ENCODE results near the gene ZNF710. TPM values are rescaled to one million over a fixed set of nuclear protein-coding genes. Genes with fewer than 3 reads are reported as not detected.
"Not testable (repeated sequence)": the region's sequence is repeated elsewhere in the genome, so short reads cannot be mapped to it uniquely, and the experiment has no call there.

ZNF710 gene, protein sequence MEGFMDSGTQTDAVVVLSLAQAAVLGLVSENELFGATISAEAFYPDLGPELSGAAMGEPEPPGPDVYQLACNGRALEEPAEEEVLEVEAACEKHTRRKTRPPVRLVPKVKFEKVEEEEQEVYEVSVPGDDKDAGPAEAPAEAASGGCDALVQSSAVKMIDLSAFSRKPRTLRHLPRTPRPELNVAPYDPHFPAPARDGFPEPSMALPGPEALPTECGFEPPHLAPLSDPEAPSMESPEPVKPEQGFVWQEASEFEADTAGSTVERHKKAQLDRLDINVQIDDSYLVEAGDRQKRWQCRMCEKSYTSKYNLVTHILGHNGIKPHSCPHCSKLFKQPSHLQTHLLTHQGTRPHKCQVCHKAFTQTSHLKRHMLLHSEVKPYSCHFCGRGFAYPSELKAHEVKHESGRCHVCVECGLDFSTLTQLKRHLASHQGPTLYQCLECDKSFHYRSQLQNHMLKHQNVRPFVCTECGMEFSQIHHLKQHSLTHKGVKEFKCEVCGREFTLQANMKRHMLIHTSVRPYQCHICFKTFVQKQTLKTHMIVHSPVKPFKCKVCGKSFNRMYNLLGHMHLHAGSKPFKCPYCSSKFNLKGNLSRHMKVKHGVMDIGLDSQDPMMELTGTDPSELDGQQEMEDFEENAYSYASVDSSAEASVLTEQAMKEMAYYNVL
- total RNA-seq (10 to 100 TPM in 4 of 5 experiments, 1 to 10 TPM in 1; 7.3 to 28.8 (median 21.8) TPM), polyA plus RNA-seq (1 to 10 TPM in 1 of 2 donors, under 1 TPM in 1; 0.77 to 2.7 TPM), total RNA-seq (14.1 reads per million, percentile 43 among the genes with 10 or more reads in this experiment)

DNA sequence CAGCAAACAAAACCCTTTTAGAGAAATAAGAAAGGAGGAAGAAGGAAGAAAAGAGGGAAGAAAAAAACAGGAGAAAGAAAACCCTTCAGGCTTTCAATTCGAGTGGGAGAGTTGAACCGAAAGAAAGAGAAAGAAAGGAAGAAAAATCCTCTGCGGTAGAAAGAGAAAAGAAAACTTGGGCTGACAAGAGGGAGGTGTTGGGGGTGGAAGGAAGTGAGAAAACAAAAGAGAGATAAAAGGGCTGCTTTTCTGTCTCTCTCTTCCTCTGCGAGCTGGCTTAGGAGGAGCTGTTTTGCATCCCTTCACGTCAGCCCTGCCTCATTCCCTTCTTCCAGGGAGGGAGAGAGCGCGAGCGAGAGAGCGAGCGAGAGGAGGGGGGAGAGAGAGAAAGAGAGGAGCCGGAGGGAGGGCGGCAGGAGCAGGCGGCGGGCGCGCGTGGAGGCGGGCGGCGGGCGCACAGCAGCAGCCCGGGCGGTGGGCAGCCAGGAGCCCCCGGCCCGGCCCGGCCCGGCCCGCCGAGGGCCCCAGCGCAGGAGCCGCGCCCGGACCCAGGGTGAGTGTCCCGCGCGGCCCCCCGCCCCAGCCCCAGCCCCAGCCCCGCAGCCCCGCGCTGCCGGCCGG lies at the start of gene ZNF710:
Gene ZNF710 (plus strand): TSS at position 263 of the 621 bp plus-strand sequence. CDS start 65,814 bp downstream, outside the sequence.
- peaks cover 0 to 3% (median 0%) of the 10 kb centered on the region in 5 donors for H3K36me3 Mint-ChIP-seq
- Histone ChIP-seq H3K4me1 (ENCODE audit: control insufficient read depth in 2 of 2, insufficient read depth in 2 of 2, low read length in 2 of 2) (peaks cover 5 to 6% of the 10 kb centered on the region in 2 donors), H3K27me3 (ENCODE audit: control insufficient read depth in 2 of 2, insufficient read depth in 2 of 2, low read length in 2 of 2) (no peaks in the 10 kb centered on the region), H3K4me3 (ENCODE audit: low read length) (peak within 1 kb of the TSS; percentile 86), H3K9me3 (ENCODE audit: control insufficient read depth in 2 of 3, low read length in 3 of 3) (no peaks in the 10 kb centered on the region), H3K27ac (ENCODE audit: low read depth, low read length) (peak within 1 kb of the TSS; percentile 61), H3K36me3 (ENCODE audit: control insufficient read depth in 2 of 3, insufficient read depth in 3 of 3, low read length in 3 of 3) (no peaks in the 10 kb centered on the region)
- H3K4me1 Mint-ChIP-seq = peaks cover 34 to 51% (median 42%) of the 10 kb centered on the region in 7 donors
- CTCF ChIA-PET = interaction anchor here (0.6 to 0.8 kb wide), 2 partner anchors 70 to 343 kb away, joined by 3 read pairs; no protein-coding TSS in a partner anchor
- H3K4me3 Mint-ChIP-seq = peak within 1 kb of the TSS; percentile 89 to 98 (median 98)
- H3K27ac Mint-ChIP-seq = peak within 1 kb of the TSS; percentile 89 to 100 (median 95)
- ATAC-seq (peak; percentile 23), DNase-seq (peak in 8 of 9 donors; percentile 41 to 57 (median 48))
- H3K27me3 Mint-ChIP-seq = peaks cover 0 to 11% (median 0%) of the 10 kb centered on the region in 5 donors
- peaks cover 0 to 5% (median 0%) of the 10 kb centered on the region in 11 donors for H3K9me3 Mint-ChIP-seq
- POLR2A ChIA-PET = interaction anchor here (0.5 to 2.1 kb wide), 4 partner anchors 16 to 69 kb away, joined by 4 to 7 read pairs (median 6); no protein-coding TSS in a partner anchor
- intact Hi-C loops (cut with micrococcal nuclease) = loop anchor here (1.0 to 5.0 kb wide), 10 partner anchors 12 to 107 kb away; no protein-coding TSS in a partner anchor

DNA sequence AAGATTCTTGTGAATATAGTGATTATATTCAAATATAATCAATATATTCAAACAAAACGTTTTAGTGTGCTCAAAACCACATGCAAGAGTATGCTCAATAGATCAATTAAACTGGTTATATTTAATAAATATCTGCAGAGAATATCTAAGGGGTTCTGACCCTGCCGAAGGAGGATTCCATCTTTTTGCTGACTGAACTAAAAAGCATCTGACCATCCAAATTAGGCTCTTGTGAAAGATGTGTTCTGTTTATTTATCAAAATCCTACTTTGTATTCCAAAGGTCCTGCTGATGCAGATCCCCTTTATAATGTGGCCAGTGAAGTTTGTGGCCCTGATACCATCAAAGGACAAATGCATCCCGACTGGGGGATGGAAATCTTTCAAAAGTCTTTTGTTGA lies 46.6 kb upstream of the ZNF710 start:
- Mint-ChIP-seq H3K27me3 (peaks cover 0 to 15% (median 0%) of the 10 kb centered on the region in 5 donors), H3K27ac (no peak overlapping the region), H3K4me1 (peaks cover 0 to 3% (median 0%) of the 10 kb centered on the region in 7 donors), H3K9me3 (peaks cover 0 to 11% (median 3%) of the 10 kb centered on the region in 11 donors), H3K4me3 (no peak overlapping the region), H3K36me3 (peaks cover 0 to 5% (median 0%) of the 10 kb centered on the region in 5 donors)
- Histone ChIP-seq H3K4me1 (ENCODE audit: control insufficient read depth in 2 of 2, insufficient read depth in 2 of 2, low read length in 2 of 2) (no peaks in the 10 kb centered on the region), H3K9me3 (ENCODE audit: control insufficient read depth in 2 of 3, low read length in 3 of 3) (no peaks in the 10 kb centered on the region), H3K27me3 (ENCODE audit: control insufficient read depth in 2 of 2, insufficient read depth in 2 of 2, low read length in 2 of 2) (no peaks in the 10 kb centered on the region), H3K4me3 (ENCODE audit: low read length) (no peak overlapping the region), H3K36me3 (ENCODE audit: control insufficient read depth in 2 of 3, insufficient read depth in 3 of 3, low read length in 3 of 3) (no peaks in the 10 kb centered on the region), H3K27ac (ENCODE audit: low read depth, low read length) (no peak overlapping the region)
- intact Hi-C loops (cut with micrococcal nuclease) = no loop called here
- CTCF ChIA-PET = no interaction called here
- POLR2A ChIA-PET = no interaction called here
- ATAC-seq (no peak), DNase-seq (no peak)

DNA sequence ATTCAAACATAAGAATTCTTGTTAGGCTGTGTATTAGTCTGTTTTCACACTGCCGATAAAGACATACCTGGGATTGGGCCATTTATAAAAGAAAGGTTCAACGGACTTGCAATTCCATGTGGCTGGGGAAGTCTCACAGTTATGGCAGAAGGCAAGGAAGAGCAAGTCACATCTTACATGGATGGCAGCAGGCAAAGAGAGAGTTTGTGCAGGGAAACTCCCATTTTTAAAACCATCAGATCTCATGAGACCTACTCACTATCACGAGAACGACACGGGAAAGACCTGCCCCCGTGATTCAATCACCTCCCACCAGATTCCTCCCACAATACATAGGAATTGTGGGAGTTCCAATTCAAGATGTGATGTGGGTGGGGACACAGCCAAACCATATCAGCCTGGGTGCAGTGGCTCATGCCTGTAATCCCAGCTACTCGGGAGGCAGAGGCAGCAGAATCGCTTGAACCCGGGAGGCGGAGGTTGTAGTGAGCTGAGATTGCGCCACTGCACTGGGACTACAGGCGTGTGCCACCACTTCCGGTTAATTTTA lies 45.6 kb upstream of the ZNF710 start:
- Mint-ChIP-seq H3K27me3 (peaks cover 0 to 15% (median 0%) of the 10 kb centered on the region in 5 donors), H3K9me3 (peaks cover 0 to 11% (median 3%) of the 10 kb centered on the region in 11 donors)
- POLR2A ChIA-PET; H3K36me3 ChIP-seq (ENCODE audit: control insufficient read depth in 2 of 3, insufficient read depth in 3 of 3, low read length in 3 of 3); H3K4me1 Mint-ChIP-seq; H3K27ac Mint-ChIP-seq; H3K27me3 ChIP-seq (ENCODE audit: control insufficient read depth in 2 of 2, insufficient read depth in 2 of 2, low read length in 2 of 2); H3K9me3 ChIP-seq (ENCODE audit: control insufficient read depth in 2 of 3, low read length in 3 of 3); H3K4me3 Mint-ChIP-seq; H3K4me3 ChIP-seq (ENCODE audit: low read length); H3K36me3 Mint-ChIP-seq; ATAC-seq; H3K27ac ChIP-seq (ENCODE audit: low read depth, low read length); H3K4me1 ChIP-seq (ENCODE audit: control insufficient read depth in 2 of 2, insufficient read depth in 2 of 2, low read length in 2 of 2); DNase-seq; intact Hi-C loops (cut with micrococcal nuclease); CTCF ChIA-PET: not testable (repeated sequence)

DNA sequence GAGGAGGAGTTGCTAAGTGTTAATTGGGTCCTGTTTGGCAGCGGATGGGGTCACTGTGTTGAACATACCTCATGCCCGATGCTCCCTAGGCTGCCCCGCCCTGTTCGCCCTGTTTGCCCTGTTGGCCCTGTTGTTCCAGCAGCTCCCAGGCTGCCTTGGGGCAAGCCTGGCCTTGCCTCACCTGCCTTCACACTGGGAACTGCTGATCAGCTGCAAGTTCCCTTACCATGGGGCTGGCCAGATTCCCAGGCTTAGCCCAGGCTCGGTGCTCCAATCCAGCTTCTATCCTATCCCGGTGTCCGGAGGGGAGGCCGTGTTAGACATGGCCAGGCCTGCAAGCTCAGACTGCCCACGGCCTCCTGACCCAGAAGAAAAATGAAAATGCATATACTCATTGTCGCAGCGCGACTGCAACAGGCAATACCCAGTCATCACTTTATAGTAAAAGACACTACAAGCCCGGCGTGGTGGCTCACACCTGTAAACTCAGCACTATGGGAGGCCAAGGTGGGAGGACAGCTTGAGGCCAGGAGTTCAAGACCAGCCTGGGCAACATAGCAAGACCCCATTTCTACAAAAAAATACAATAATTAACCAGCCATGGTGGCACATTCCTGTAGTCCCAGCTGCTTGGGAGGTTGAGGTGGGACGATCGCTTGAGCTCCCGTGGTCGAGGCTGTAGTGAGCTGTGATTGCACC lies 42.9 kb upstream of the ZNF710 start:
- H3K27me3 ChIP-seq (ENCODE audit: control insufficient read depth in 2 of 2, insufficient read depth in 2 of 2, low read length in 2 of 2) = no peaks in the 10 kb centered on the region
- H3K4me1 Mint-ChIP-seq = no peaks in the 10 kb centered on the region
- no peaks in the 10 kb centered on the region for H3K9me3 ChIP-seq (ENCODE audit: control insufficient read depth in 2 of 3, low read length in 3 of 3)
- no peaks in the 10 kb centered on the region for H3K4me1 ChIP-seq (ENCODE audit: control insufficient read depth in 2 of 2, insufficient read depth in 2 of 2, low read length in 2 of 2)
- H3K4me3 Mint-ChIP-seq = peak overlapping the region in 1 of 10 donors; percentile 64
- H3K36me3 ChIP-seq (ENCODE audit: control insufficient read depth in 2 of 3, insufficient read depth in 3 of 3, low read length in 3 of 3) = no peaks in the 10 kb centered on the region
- CTCF ChIA-PET = interaction anchor here (0.9 to 1.1 kb wide), 2 partner anchors 18 to 58 kb away, joined by 3 read pairs; no protein-coding TSS in a partner anchor
- peaks cover 0 to 12% (median 0%) of the 10 kb centered on the region in 5 donors for H3K27me3 Mint-ChIP-seq
- H3K4me3 ChIP-seq (ENCODE audit: low read length) = no peak overlapping the region
- H3K27ac Mint-ChIP-seq = no peak overlapping the region
- no peak for DNase-seq
- H3K27ac ChIP-seq (ENCODE audit: low read depth, low read length) = no peak overlapping the region
- intact Hi-C loops (cut with micrococcal nuclease) = no loop called here
- ATAC-seq = no peak
- POLR2A ChIA-PET = interaction anchor here (0.8 kb wide), 1 partner anchor 18 kb away, joined by 3 read pairs; no protein-coding TSS in a partner anchor
- H3K9me3 Mint-ChIP-seq = peaks cover 0 to 11% (median 3%) of the 10 kb centered on the region in 11 donors
- H3K36me3 Mint-ChIP-seq = peaks cover 0 to 5% (median 0%) of the 10 kb centered on the region in 5 donors

DNA sequence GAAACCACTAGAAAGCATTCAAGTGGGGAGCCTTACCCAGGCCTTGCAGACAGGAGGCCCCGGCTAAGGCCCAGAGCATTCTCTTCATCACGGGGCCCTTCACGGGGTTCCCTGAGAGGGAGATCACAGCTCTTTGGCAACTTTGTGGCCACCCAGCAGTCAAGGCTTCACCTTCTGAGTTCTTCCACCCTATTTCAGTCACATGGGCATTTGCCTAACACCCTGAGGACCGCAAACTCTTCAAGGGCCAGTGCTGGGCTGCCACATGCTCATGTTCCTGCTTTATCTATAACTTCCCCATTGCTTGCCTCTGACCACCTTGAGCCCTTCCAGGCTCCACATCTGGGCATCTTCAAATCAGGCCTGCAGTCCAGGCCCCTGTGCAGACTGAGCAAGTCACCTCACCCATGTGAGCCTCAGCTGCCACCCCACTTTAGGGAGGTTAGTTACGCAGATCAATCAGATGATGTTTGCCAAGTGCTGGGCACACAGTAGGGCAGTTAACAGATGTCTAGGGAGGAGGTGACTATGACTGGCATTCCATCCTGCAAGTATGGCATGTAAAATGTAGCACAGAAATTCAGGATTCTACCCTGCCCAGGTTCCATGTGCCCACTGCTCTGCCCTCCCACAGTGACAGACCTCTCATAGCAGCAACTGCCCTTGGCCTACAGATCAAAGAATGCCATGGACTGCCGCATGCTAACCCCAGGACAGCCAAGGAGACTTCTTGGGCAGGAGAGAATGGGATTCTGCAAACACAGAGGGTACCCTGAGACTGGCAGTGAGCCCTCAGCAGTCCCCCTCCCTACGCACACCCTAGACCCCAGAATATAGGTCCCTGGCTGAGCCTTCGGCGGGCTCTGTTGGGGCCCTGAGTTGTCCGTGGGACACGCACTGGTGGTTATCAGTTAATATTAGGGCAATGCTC lies 37.6 kb upstream of the ZNF710 start:
- ATAC-seq (peak; percentile 87), DNase-seq (no peak)
- no peaks in the 10 kb centered on the region for H3K4me1 ChIP-seq (ENCODE audit: control insufficient read depth in 2 of 2, insufficient read depth in 2 of 2, low read length in 2 of 2)
- intact Hi-C loops (cut with micrococcal nuclease) = no loop called here
- no peak overlapping the region for H3K27ac ChIP-seq (ENCODE audit: low read depth, low read length)
- POLR2A ChIA-PET = interaction anchor here (0.6 to 0.7 kb wide), 2 partner anchors 23 to 966 kb away, joined by 3 to 5 read pairs; no protein-coding TSS in a partner anchor
- H3K27me3 ChIP-seq (ENCODE audit: control insufficient read depth in 2 of 2, insufficient read depth in 2 of 2, low read length in 2 of 2) = no peaks in the 10 kb centered on the region
- Mint-ChIP-seq H3K36me3 (no peaks in the 10 kb centered on the region), H3K4me1 (peaks cover 0 to 11% (median 6%) of the 10 kb centered on the region in 7 donors), H3K4me3 (no peak overlapping the region), H3K9me3 (no peaks in the 10 kb centered on the region), H3K27me3 (peaks cover 0 to 16% (median 0%) of the 10 kb centered on the region in 5 donors), H3K27ac (no peak overlapping the region)
- CTCF ChIA-PET = no interaction called here
- no peaks in the 10 kb centered on the region for H3K9me3 ChIP-seq (ENCODE audit: control insufficient read depth in 2 of 3, low read length in 3 of 3)
- no peaks in the 10 kb centered on the region for H3K36me3 ChIP-seq (ENCODE audit: control insufficient read depth in 2 of 3, insufficient read depth in 3 of 3, low read length in 3 of 3)
- H3K4me3 ChIP-seq (ENCODE audit: low read length) = no peak overlapping the region

Data from naive thymus-derived CD4-positive, alpha-beta T cell (primary cell).